RWPE2 (cell line): ENCODE data around the gene DEPDC7.

Experiments
- ATAC-seq: fragments of 200-7000 bp; cut with Tn5 transposase; 3 replicates; pipeline ENCODE4 v1.9.1; 2021; ENCODE audit warnings: low read depth
- DNase-seq: peaks from one replicate; pipeline ENCODE4 v3.0.0-alpha.2; 2020; ENCODE audit warnings: low spot score
- H3K27ac ChIP-seq: fragments of 450-650 bp; 2 replicates; pipeline ENCODE4 v1.5.1; 2017; ENCODE audit warnings: mild to moderate bottlenecking; ENCODE audit not compliant: poor library complexity, severe bottlenecking
- H3K27me3 ChIP-seq: fragments of 250-450 bp; sonication (Bioruptor Pico); 2 replicates; pipeline ENCODE4 v1.5.1; 2021; ENCODE audit warnings: mild to moderate bottlenecking, moderate library complexity; ENCODE audit not compliant: insufficient read depth, poor library complexity, severe bottlenecking
- H3K36me3 ChIP-seq: fragments of 250-450 bp; sonication (Bioruptor Pico); 2 replicates; pipeline ENCODE4 v1.5.1; 2020; ENCODE audit warnings: low read depth, mild to moderate bottlenecking, moderate library complexity
- H3K4me1 ChIP-seq: fragments of 250-450 bp; sonication (Bioruptor Pico); 2 replicates; pipeline ENCODE4 v1.5.1; 2021; ENCODE audit warnings: mild to moderate bottlenecking, moderate library complexity; ENCODE audit not compliant: insufficient read depth, poor library complexity, severe bottlenecking
- H3K4me3 ChIP-seq: fragments of 250-450 bp; sonication (Bioruptor Pico); 2 replicates; pipeline ENCODE4 v1.5.1; 2021; ENCODE audit warnings: mild to moderate bottlenecking, moderate library complexity; ENCODE audit not compliant: severe bottlenecking
- H3K9me3 ChIP-seq: fragments of 250-450 bp; sonication (Bioruptor Pico); 2 replicates; pipeline ENCODE4 v1.5.1; 2021; ENCODE audit warnings: mild to moderate bottlenecking, moderate library complexity; ENCODE audit not compliant: severe bottlenecking
- TF ChIP-seq, protein P1 (sequence below): fragments of 450-650 bp; IDR thresholded peaks from one replicate; pipeline ENCODE4 v1.5.1; 2017; ENCODE audit warnings: mild to moderate bottlenecking, moderate library complexity; ENCODE audit not compliant: poor library complexity, severe bottlenecking

Gene DEPDC7

GRCh38 chr11:33006010-33006409, 9.7 kb upstream of the DEPDC7 start:
- TF ChIP-seq, protein P1, sequence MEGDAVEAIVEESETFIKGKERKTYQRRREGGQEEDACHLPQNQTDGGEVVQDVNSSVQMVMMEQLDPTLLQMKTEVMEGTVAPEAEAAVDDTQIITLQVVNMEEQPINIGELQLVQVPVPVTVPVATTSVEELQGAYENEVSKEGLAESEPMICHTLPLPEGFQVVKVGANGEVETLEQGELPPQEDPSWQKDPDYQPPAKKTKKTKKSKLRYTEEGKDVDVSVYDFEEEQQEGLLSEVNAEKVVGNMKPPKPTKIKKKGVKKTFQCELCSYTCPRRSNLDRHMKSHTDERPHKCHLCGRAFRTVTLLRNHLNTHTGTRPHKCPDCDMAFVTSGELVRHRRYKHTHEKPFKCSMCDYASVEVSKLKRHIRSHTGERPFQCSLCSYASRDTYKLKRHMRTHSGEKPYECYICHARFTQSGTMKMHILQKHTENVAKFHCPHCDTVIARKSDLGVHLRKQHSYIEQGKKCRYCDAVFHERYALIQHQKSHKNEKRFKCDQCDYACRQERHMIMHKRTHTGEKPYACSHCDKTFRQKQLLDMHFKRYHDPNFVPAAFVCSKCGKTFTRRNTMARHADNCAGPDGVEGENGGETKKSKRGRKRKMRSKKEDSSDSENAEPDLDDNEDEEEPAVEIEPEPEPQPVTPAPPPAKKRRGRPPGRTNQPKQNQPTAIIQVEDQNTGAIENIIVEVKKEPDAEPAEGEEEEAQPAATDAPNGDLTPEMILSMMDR = no peak
- Histone ChIP-seq H3K4me3 (no peak overlapping the region), H3K9me3 (no peaks in the 10 kb centered on the region), H3K4me1 (peaks cover 7% of the 10 kb centered on the region), H3K27ac (no peak overlapping the region), H3K27me3 (no peaks in the 10 kb centered on the region), H3K36me3 (no peaks in the 10 kb centered on the region)
- ATAC-seq = no peak
- no peak for DNase-seq

DNA sequence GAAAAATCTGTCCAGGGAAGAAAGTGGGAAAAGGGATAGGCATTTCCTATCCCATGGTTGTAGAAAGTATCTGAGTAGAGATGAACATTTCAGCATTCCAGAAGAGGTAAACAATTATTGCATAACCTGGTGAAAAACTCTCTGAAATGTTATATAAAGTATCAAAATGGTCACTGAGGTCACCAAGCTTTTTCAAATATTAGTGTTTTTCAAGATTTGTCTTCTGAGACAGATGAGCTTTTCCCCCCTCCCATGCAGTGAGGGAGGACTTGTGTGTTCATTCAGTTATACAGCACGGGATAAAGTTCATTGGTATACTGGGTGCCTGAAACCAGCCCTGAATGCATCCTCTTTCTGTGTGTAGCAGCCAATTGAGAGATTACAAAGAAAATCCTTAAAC, 1.9 kb upstream of the DEPDC7 start:
- DNase-seq (no peak), ATAC-seq (no peak)
- Histone ChIP-seq H3K9me3 (no peaks in the 10 kb centered on the region), H3K36me3 (no peaks in the 10 kb centered on the region), H3K4me3 (no peak overlapping the region), H3K27me3 (no peaks in the 10 kb centered on the region), H3K27ac (peak overlapping the region; percentile 90), H3K4me1 (peaks cover 20% of the 10 kb centered on the region)
- TF ChIP-seq, protein P1 = no peak

- no peaks in the 10 kb centered on the region for H3K9me3 ChIP-seq
- peak overlapping the region; percentile 69 for H3K27ac ChIP-seq
- DNase-seq (no peak), ATAC-seq (no peak)
- peaks cover 12% of the 10 kb centered on the region for H3K4me1 ChIP-seq
- H3K36me3 ChIP-seq = no peaks in the 10 kb centered on the region
- TF ChIP-seq, protein P1 = no peak
- peak overlapping the region; percentile 56 for H3K4me3 ChIP-seq
- no peaks in the 10 kb centered on the region for H3K27me3 ChIP-seq
Observed at GRCh38 chr11:33016654-33017053, 976 bp downstream of the DEPDC7 start.

DNA sequence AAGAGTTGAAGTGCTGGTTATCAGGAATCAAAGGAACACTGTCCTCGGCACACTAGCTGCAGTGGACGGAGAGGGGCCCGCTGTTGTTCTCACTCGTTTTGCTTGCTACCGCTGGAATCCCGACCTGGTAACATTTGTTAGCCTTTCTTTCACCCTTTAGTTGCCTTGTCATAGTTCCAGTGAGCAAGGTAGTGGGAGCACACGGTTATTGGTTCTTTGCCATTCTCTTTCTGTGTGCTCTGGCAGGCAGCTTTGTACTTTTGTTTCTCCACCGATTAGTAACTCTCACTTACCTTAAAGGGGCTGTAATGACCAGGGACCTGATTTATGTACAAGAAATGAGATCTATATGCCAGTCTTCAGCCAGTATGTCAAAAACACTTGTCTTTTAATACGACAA, 1.8 kb downstream of the DEPDC7 start:
- ATAC-seq (peak; percentile 21; the same call in 2 of the 3 replicates), DNase-seq (no peak)
- H3K4me3 ChIP-seq = peak overlapping the region; percentile 56

DNA sequence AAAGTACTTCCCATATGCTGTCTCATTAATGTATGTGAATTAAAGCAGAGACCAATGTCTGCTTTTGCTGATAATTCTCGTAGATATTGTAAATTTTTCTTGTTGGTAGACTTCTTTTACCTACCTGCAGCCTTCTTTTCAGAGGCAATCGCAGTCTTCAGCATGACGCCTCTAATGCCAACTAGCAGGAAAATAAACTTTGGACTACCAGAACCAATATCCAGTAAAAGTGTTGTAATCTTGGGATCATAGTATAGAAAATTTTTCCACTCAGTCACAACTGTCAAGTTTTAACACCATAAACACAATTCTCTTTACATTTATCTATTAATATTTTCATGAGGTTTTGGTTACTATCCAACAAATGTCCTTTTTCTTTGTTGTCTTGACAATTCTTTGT, 2.3 kb downstream of the DEPDC7 start:
- Histone ChIP-seq H3K27me3 (no peaks in the 10 kb centered on the region), H3K4me3 (peak overlapping the region; percentile 56), H3K36me3 (no peaks in the 10 kb centered on the region), H3K9me3 (no peaks in the 10 kb centered on the region), H3K27ac (peak overlapping the region; percentile 69), H3K4me1 (peaks cover 4% of the 10 kb centered on the region)
- TF ChIP-seq, protein P1 = no peak
- no peak for DNase-seq
- ATAC-seq = no peak

More for the DNA sequence above, 1.8 kb downstream of the DEPDC7 start:
- no peaks in the 10 kb centered on the region for H3K36me3 ChIP-seq
- H3K27ac ChIP-seq = peak overlapping the region; percentile 69
- no peaks in the 10 kb centered on the region for H3K27me3 ChIP-seq
- peaks cover 4% of the 10 kb centered on the region for H3K4me1 ChIP-seq
- no peaks in the 10 kb centered on the region for H3K9me3 ChIP-seq
- TF ChIP-seq, protein P1 = no peak
